Fibroblast of mammary gland (primary cell): ENCODE data around the gene FOXK2.
A peak's percentile ranks its signal among the peaks of the same experiment; 100 is the strongest.
"Not testable (repeated sequence)": the region's sequence is repeated elsewhere in the genome, so short reads cannot be mapped to it uniquely, and the experiment has no call there.

ENCODE experiments used
- DNase-seq: peaks from one replicate; pipeline ENCODE4 v3.0.0-alpha.2; 2010; ENCODE audit warnings: low read depth
- H3K4me3 ChIP-seq: 2 replicates; pipeline ENCODE4 v1.5.1; 2011; ENCODE audit warnings: low read depth, mild to moderate bottlenecking, low read length, moderate library complexity; ENCODE audit not compliant: control insufficient read depth
- TF ChIP-seq, protein P1 (sequence below): conservative IDR thresholded peaks from 2 replicates; pipeline ENCODE4 v1.5.1; 2011; ENCODE audit warnings: low read depth, low read length, inconsistent platforms; ENCODE audit not compliant: control insufficient read depth, insufficient read depth

The FOXK2 gene

DNA sequence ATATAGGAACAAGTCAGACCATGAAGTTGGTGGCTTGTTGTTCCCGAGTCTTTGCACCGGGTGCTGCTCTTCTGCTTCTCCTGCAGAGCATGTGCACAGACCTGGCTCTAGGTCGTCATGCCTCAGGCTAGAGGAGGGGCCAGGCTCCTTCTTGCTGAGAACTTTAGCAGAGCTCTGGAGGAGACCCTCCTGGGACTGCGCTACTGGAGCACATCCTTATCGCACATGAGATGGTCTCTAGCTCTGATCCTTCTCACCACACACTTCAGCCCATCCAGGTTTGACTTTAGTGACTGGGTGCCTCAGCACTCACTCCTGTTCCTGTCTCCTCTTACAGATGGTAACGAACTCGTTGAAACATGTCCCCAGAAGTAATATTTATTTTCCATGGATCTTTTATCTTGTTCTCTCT is 14.9 kb downstream of the FOXK2 start:
- no peak for DNase-seq
- H3K4me3 ChIP-seq = no peak overlapping the region
- TF ChIP-seq, protein P1, sequence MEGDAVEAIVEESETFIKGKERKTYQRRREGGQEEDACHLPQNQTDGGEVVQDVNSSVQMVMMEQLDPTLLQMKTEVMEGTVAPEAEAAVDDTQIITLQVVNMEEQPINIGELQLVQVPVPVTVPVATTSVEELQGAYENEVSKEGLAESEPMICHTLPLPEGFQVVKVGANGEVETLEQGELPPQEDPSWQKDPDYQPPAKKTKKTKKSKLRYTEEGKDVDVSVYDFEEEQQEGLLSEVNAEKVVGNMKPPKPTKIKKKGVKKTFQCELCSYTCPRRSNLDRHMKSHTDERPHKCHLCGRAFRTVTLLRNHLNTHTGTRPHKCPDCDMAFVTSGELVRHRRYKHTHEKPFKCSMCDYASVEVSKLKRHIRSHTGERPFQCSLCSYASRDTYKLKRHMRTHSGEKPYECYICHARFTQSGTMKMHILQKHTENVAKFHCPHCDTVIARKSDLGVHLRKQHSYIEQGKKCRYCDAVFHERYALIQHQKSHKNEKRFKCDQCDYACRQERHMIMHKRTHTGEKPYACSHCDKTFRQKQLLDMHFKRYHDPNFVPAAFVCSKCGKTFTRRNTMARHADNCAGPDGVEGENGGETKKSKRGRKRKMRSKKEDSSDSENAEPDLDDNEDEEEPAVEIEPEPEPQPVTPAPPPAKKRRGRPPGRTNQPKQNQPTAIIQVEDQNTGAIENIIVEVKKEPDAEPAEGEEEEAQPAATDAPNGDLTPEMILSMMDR = no peak

DNA sequence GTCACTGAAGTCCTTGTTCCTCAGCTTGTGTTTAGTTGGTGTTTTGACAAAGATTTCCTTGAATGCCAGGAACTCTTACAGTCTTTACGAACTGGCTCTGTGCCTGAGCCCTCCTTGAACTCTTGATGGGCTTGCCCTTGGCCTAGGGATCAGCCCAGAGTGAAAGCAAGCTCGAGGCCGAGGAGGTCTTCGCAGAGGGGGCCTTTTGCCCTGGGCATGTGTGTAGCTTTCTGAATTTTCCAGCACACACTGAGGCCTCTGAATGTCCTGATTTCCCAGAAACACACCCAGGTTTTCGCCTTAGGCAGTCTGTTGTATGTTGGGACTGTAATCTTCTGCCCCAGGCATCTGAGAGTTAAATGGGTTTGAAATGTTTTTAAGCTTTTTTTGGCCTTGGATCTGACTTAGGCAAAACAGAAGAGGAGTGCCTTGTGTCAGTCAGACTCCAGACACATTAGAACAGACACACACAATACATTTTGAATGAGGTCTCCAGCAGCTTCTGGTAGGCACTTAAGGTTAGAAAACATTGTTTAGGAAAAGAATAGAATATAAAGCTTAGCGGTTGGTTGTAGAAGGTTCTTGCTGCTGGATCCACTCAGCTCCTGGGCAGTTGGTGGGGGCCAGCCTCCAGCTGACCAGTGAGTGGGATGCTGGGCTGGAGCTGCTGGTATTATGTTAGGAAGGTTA is 17.1 kb downstream of the FOXK2 start:
- TF ChIP-seq, protein P1 = no peak
- DNase-seq = no peak
- peak overlapping the region; percentile 6 for H3K4me3 ChIP-seq

DNA sequence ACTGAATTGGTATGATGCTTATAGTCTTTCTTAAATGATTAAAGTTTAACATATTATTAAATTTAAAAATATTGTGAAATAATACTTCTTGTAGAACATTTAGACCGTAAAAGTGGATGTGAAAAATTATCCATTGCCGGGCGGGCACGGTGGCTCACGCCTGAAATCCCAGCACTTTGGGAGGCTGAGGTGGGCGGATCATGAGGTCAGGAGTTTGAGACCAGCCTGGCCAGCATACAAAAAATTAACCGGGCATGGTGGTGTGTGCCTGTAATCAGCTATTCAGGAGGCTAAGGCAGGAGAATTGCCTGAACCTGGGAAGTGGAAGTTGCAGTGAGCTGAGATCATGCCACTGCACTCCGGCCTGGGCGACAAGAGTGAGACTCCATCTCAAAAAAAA is 17.7 kb downstream of the FOXK2 start:
- not testable (repeated sequence) for DNase-seq, H3K4me3 ChIP-seq

DNA sequence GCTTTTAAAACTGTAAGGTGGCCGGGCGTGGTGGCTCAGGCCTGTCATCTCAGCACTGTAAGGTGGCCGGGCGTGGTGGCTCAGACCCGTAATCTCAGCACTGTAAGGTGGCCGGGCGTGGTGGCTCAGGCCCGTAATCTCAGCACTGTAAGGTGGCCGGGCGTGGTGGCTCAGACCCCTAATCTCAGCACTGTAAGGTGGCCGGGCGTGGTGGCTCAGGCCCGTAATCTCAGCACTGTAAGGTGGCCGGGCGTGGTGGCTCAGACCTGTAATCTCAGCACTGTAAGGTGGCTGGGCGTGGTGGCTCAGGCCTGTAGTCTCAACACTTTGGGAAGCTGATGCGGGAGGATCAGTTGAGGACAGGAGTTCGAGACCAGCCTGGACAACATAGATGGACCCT is 19.5 kb downstream of the FOXK2 start:
- DNase-seq, H3K4me3 ChIP-seq: not testable (repeated sequence)

DNA sequence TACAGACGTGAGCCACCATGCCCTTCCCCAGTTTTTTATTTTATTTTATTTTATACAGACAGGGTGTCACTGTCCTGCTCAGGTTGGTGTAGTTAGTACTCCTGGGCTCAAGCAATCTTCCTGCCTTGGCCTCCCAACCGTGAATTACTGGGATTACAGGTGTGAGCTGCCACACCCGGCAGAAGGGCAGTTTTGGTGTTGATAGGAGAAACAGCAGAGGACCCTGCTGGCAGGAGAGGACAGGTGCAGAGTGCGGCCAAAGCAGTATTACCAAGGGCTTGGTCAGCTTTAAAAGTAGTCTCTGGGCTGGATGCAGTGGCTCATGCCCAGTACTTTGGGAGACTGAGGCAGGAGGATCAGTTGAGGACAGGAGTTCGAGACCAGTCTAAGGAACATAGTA is 22.9 kb downstream of the FOXK2 start:
- TF ChIP-seq, protein P1 = no peak
- no peak for DNase-seq
- H3K4me3 ChIP-seq = no peak overlapping the region

DNA sequence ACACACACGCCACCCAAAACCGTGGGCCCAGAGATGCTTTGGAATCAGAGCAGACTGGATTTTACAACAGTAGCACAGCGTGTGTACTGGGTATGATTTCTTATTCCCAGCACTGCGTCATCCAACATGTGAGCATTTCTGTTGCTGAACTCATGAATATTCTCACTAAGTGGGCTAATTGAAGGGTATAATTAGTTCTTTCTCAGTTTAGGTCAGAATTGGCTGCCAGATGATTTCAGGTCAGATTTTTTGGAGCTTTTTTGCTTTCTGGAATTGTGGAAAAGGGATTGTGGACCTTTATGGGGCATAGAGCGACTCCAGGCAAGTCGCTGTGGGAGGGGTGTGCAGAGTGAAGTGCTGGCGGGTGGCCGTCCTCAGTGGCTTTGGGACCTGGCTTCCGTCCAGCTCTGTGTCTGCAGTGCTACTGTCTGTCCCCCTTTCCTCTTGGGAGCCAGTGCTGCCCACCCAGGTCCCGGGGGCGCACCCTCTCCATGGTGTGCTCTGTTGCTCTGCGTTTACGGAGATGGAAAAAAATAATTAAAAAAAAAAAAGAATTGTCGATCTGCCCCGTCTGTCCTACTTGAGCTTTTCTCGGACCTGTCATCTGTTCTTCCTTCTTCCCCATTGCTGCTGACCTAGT is 25.0 kb downstream of the FOXK2 start:
- peak; percentile 49 for DNase-seq
- TF ChIP-seq, protein P1 = no peak
- no peak overlapping the region for H3K4me3 ChIP-seq

DNA sequence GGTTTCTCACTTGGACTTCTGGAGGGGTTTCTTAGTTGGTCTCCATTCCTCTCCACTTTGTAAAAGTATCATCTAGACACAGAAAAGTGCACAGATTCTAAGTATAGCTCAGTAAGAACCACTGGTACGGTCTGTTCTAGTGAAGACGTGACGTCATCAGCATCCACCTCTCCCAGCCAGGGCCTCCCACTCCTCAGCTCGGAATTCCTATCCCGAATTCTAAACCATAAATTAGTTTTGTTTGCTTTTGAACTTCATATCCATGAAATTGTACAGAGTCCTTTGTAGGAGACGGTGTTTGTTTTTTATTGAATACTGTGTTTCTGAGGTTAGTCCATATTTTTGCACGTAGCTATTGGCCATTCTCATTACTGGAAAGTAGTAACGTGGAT is 25.5 kb downstream of the FOXK2 start:
- no peak overlapping the region for H3K4me3 ChIP-seq
- DNase-seq = peak; percentile 69
- TF ChIP-seq, protein P1 = no peak

DNA sequence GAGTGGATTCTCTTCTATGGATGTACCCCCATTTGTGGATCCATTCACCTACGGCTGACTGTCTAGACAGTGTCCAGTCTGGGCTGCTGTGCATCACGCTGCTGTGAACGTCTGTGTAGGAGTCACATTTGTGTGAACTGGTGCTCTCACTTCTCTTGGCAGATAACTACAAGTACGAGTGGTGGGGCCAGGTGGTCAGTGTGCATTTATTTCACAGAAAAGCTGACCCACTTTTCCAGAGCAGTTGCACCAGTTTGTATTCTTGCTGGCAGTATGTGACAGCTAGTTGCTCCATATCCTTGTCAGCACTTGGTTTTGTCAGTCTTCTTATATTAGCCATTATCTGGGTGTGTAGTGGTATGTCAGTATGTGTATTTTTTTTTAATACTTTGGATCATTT is 28.4 kb downstream of the FOXK2 start:
- TF ChIP-seq, protein P1 = no peak
- H3K4me3 ChIP-seq = no peak overlapping the region
- no peak for DNase-seq
